T-helper 1 cell treated with Interleukin-12 subunit alpha and Interleukin-12 subunit beta and Interleukin-4 antibody, amounts not matched to agents 30 ng/mL and 1 ng/mL, for 36 hours (primary cell): Measurements from ENCODE around the gene NPIPA7. TPM values are rescaled to one million over a fixed set of nuclear protein-coding genes. Genes with fewer than 3 reads are reported as not detected.
"Not testable (repeated sequence)": the region's sequence is repeated elsewhere in the genome, so short reads cannot be mapped to it uniquely, and the experiment has no call there.

Source experiments
- intact Hi-C: fragments of 100-400 bp; cut with micrococcal nuclease; formaldehyde crosslinking; loops from one replicate; pipeline ENCODE4 v1.15.1; 2024
- total RNA-seq: library from RNA; stranded (reverse); gene quantifications from 2 replicates; pipeline ENCODE4 v1.2.3, GENCODE V29; 2022

The NPIPA7 gene
- 5.1 and 8.3 TPM in 2 replicates for total RNA-seq

- intact Hi-C loops = not testable (repeated sequence)
These were observed at the start of gene NPIPA7 for GRCh38 chr16:16378840-16379239. Gene NPIPA7, plus strand, starts transcription at chr16:16379140. Its CDS starts 105 bp downstream, at chr16:16379245.

- intact Hi-C loops = not testable (repeated sequence)
These were observed 47.5 kb upstream of the NPIPA7 start for GRCh38 chr16:16331466-16331865.

- intact Hi-C loops = not testable (repeated sequence)
These were observed 21.4 kb upstream of the NPIPA7 start for GRCh38 chr16:16357556-16357955.

GRCh38 chr16:16358539-16359240 lies 20.2 kb upstream of the NPIPA7 start:
- intact Hi-C loops = not testable (repeated sequence)

- intact Hi-C loops = not testable (repeated sequence)
These were observed 15.3 kb upstream of the NPIPA7 start for GRCh38 chr16:16363595-16363994.

GRCh38 chr16:16364100-16364499 lies 14.8 kb upstream of the NPIPA7 start:
- intact Hi-C loops = not testable (repeated sequence)

GRCh38 chr16:16364701-16365100 lies 14.2 kb upstream of the NPIPA7 start:
- intact Hi-C loops = not testable (repeated sequence)

GRCh38 chr16:16365319-16365718 lies 13.6 kb upstream of the NPIPA7 start:
- intact Hi-C loops = not testable (repeated sequence)

- intact Hi-C loops = not testable (repeated sequence)
These were observed 13.1 kb upstream of the NPIPA7 start for GRCh38 chr16:16365851-16366250.

GRCh38 chr16:16366552-16367284 lies 12.2 kb upstream of the NPIPA7 start:
- intact Hi-C loops = not testable (repeated sequence)

GRCh38 chr16:16367285-16367628 lies 11.7 kb upstream of the NPIPA7 start:
- intact Hi-C loops = not testable (repeated sequence)

- intact Hi-C loops = not testable (repeated sequence)
These were observed 9.7 kb upstream of the NPIPA7 start for GRCh38 chr16:16369081-16369856.

GRCh38 chr16:16371136-16371735 lies 7.7 kb upstream of the NPIPA7 start:
- intact Hi-C loops = not testable (repeated sequence)

GRCh38 chr16:16374192-16374591 lies 4.7 kb upstream of the NPIPA7 start:
- intact Hi-C loops = not testable (repeated sequence)

GRCh38 chr16:16399685-16400084 lies 20.7 kb downstream of the NPIPA7 start:
- intact Hi-C loops = not testable (repeated sequence)

GRCh38 chr16:16402333-16402732 lies 23.4 kb downstream of the NPIPA7 start:
- intact Hi-C loops = not testable (repeated sequence)

- intact Hi-C loops = not testable (repeated sequence)
These were observed 25.3 kb downstream of the NPIPA7 start for GRCh38 chr16:16404283-16404682.

- intact Hi-C loops = not testable (repeated sequence)
These were observed 26.5 kb downstream of the NPIPA7 start for GRCh38 chr16:16405421-16405820.

GRCh38 chr16:16408430-16408829 lies 29.5 kb downstream of the NPIPA7 start:
- intact Hi-C loops = not testable (repeated sequence)

- intact Hi-C loops = not testable (repeated sequence)
These were observed 34.8 kb downstream of the NPIPA7 start for GRCh38 chr16:16413773-16414172.

- intact Hi-C loops = not testable (repeated sequence)
These were observed 38.1 kb downstream of the NPIPA7 start for GRCh38 chr16:16417071-16417470.
